Suppressor macrophage treated with lipopolysaccharide for 1 hour (primary cell): ENCODE data around the gene SYCP2.
"Not testable (repeated sequence)": the region's sequence is repeated elsewhere in the genome, so short reads cannot be mapped to it uniquely, and the experiment has no call there.

Experiments used
- DNase-seq, 3 donors: peaks; one replicate each; pipeline ENCODE4 v3.0.0-alpha.2; 2020 to 2022

SYCP2 gene, protein sequence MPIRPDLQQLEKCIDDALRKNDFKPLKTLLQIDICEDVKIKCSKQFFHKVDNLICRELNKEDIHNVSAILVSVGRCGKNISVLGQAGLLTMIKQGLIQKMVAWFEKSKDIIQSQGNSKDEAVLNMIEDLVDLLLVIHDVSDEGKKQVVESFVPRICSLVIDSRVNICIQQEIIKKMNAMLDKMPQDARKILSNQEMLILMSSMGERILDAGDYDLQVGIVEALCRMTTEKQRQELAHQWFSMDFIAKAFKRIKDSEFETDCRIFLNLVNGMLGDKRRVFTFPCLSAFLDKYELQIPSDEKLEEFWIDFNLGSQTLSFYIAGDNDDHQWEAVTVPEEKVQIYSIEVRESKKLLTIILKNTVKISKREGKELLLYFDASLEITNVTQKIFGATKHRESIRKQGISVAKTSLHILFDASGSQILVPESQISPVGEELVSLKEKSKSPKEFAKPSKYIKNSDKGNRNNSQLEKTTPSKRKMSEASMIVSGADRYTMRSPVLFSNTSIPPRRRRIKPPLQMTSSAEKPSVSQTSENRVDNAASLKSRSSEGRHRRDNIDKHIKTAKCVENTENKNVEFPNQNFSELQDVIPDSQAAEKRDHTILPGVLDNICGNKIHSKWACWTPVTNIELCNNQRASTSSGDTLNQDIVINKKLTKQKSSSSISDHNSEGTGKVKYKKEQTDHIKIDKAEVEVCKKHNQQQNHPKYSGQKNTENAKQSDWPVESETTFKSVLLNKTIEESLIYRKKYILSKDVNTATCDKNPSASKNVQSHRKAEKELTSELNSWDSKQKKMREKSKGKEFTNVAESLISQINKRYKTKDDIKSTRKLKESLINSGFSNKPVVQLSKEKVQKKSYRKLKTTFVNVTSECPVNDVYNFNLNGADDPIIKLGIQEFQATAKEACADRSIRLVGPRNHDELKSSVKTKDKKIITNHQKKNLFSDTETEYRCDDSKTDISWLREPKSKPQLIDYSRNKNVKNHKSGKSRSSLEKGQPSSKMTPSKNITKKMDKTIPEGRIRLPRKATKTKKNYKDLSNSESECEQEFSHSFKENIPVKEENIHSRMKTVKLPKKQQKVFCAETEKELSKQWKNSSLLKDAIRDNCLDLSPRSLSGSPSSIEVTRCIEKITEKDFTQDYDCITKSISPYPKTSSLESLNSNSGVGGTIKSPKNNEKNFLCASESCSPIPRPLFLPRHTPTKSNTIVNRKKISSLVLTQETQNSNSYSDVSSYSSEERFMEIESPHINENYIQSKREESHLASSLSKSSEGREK (N-terminal part only)

DNA sequence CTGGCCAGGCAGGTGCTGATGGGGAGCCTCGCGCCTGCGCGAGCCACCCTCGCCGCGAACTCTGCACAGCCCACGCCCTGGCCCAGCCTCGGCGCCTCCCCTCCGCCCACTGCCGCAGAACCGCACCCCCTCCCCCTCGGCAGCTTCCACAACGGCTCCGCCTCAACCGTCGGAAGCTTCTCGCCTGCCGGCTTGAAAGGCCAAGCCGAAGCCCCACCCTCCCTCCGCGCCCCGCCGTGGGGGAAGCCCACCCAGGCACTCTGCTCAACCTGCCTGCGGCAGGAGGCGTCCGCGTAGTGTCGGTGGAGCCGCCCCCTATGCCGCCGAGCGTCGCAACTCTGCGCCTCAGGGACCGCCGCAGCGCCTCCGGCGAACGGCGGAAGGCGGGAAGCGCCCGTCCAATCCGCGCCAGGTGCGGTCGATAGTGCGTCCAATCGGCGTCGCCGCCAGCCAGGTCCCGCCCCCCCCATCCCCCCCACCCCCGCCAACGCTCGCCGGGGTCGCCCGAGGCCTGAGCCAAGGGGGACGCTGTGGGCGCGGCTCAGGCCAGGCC, at the start of gene SYCP2:
SYCP2 (minus strand) TSS at position 342 of the 553 bp plus-strand sequence. CDS start 11,224 bp downstream, outside the sequence.
- DNase-seq = peak; percentile 32 to 43 (median 41)

DNA sequence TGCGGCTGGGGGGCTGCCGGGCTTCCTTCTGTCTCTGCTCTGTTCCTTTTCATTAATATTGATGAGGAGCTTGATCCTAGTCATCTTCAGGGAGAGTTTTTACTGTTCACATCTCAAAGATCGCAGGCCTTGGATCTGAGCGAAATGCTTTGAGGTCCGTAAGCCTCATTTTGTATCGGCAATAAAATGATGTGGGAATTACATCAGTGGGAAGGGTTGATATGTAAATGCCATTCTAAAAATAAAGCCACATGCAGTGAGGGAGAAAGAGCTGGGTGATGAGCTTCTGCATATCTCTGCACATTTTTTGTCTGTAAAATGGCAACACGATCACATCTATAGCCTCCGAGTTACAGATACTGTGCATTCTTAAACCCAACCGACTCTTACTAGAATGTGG, 49.6 kb upstream of the SYCP2 start:
- no peak for DNase-seq

DNA sequence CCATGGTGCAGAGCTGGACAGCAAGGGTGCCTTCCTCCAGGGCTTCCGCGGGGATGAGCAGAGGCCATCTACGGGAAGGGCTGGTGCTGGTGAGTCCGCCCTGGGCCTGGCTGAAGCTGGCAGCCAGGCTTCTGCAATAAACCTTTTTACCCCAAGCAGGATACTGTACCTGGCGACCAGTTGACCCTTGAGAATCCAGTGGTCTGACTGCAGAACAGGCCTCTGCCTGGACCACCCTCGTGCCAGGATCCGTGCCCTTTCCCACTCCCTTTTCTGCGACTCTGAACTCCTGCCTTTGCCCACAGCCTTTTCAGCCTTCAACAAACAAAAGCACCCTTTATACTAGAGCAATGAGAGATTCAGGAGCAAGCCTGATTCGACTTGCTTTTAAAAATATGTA, 43.6 kb upstream of the SYCP2 start:
- DNase-seq = no peak

DNA sequence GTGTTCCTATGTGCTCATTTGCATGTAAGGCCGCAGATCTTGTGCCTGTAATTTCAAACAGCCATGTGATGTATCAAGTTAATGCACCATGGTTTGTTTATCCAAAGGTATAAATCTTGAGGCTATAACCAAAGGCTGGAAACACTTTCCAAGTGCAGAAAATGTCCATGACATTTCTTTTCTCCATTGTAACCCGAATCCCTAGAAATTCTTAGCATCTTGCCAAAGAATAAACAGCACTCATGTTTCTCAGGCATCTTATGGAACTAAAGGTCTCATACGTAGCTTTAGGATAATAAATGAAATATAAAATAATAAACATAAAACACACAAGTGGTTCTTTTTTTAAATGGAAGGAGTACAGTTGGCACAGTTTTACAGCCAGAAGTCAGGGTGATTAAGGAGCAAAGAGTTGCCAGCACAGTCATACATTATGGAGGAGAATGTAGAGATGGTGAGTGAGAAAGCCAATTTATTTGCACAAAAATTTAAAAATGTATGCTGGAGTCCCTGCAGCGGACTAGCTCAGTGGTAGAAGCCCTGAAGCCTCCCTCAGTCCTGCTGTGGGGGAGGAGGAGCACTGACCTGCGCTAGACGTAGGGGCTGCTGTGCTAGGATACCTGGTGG, 42.8 kb upstream of the SYCP2 start:
- no peak for DNase-seq

DNA sequence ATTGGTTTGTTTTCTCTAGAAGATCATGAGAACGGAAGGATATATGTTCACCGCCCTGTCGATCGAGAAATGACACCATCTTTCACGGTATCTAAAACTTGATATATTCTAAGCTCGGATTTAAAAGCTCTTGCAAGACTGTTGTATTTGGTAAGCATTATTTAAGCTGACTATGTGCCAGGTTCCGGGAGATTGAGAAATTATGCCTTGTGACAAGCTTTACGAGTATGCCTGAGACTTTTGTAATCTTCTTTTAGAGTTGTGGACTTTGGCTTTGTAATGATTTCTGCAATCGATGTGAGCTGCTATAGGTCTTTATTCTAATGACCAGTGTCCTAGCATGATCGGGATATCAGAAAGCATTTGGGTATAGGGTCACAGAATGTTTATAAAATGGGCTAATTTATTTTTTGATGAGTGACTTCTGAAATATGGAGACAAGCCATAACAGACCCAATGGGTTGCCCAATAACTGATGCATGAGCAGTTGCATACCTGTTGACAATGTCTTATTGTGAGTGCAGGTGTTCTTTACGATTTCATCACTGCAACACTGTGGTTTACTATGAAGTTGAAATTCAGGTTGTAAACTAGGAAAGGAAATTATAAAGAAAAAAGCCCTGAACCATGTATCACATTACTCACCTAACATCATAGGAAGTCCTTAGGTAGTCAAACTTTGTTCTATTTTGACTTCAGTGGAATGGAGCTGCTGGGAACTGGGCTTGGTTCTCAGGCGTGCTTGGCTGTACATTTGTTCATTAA, 38.8 kb upstream of the SYCP2 start:
- no peak for DNase-seq

DNA sequence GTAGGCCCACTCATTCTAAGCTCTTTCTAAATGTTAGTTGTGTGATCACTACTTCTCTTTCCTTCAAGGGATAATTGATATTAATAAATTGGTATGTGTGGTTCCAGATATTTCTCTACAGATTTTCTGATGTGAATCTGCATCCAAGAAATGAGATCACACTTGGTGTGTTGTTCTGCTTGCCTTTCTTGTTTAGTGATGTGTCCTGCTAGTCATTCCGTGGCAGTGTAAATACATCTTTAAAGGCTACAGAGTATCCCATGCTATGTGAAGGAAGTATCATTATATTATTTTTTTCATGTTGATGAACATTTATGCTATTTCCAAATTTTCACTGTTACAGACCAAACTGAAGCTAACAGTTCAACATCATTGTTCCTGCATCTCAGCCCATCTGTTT, 38.0 kb upstream of the SYCP2 start:
- DNase-seq = no peak

DNA sequence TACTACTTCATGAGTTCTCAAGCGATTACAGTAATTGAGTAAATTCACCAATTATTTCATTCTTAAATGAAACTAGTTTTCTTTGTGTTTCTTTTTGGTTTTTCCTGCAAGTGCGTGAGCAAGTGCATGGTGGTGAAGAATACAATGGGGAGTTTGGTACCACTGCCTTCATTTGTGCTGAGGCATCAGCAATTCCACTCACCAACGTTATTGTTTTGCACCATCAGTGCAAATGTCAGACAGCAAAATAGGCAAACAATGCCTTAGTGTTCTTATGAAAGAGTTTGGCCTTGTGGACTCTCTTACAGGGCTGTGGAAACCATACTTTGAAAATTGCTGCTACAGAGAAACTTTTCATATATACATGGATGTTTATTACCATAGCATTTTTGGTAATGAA, 33.0 kb upstream of the SYCP2 start:
- no peak for DNase-seq

DNA sequence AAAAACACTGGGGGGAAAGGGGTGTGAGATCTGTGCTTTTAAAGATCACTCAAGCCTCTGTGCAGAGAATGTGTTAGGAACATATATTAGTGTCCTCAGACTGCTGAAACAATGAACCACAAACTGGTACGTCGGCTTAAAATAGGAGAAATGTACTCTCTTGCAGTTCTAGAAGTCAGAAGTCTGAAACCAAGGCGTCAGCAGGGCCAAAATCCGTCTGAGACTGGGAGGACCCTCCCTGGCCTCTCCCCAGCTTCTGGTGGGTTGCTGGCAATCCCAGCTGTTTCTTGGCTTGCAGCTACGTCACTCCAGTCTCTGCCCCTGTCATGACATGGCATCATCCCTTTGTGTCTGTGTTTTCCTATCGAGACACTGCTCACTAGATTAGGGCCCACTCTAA, 28.7 kb upstream of the SYCP2 start:
- no peak for DNase-seq

DNA sequence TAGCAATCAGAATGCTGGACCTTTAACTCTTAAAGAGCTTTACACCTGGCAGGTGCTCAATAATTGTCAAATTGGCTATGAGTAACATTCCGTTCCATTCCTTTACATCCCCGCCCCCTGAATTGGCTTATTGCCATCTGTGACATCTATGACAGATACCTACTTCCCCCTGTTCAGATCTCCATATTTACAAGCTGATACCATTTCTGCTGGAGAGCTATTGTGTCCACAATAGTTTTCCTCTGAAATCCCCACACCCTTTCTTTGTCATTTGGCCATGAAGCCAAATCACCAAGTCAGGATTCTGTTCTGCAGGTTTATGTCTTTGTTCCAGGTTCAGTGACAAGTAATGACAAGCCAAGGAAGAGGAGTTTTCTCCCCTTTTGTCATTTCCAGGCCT, 28.0 kb upstream of the SYCP2 start:
- no peak for DNase-seq

DNA sequence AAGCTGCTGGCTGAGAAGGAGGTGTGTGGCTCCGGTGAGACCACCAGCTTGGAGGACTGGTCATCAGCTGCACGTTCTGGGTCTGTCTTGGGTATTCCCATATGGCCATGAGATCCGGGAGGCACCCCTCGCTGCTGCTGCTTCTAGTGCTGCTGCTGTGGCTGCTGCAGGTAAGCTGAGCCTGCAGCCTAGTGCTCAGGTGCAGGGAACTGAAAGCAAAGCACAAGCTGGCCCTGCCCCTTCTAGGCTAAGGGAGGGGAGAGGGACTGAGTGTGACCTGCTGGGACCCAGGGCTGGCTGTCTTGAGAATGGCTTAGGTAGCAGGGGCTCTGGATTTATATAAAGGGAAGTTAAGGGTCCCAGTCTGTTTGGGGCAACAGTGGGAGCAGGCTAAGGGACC, 25.2 kb upstream of the SYCP2 start:
- no peak for DNase-seq

DNA sequence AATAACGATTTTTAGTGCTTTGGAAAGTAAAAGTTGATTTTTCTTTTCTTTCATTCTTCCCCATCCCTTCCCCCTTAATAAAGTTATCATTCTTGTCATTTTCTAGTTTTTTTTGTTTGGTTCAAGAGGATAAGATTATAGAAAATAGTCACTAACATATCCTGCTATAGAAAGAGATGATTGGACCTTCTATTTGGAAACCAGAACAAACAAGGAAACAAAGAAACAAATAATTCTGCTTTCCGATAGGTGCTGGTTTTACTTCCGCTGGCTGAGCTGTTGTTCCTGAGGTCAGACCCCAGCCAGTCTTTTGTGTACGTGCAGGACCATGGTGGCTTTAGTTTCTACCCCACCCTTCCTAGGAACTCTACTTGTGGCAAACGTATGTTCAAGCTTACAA, 24.7 kb upstream of the SYCP2 start, which contains the start of gene CDH26:
CDH26 (plus strand) TSS at position 301 of the 400 bp plus-strand sequence. CDS start 304 bp downstream, outside the sequence.
- no peak for DNase-seq

DNA sequence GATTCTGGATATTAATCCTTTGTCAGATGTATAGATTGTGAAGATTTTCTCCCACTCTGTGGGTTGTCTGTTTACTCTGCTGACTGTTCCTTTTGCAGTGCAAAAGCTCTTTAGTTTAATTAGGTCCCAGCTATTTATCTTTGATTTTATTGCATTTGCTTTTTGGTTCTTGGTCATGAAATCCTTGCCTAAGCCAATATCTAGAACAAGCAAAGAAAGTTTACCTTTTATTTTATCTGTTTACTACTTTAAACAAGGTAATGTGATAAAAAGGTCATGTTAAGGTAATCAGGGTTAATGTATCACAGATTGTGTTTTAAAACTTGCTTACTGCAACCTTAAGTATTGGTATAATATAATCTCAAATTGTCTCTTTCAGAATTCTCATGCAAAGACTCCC, 24.1 kb upstream of the SYCP2 start:
- not testable (repeated sequence) for DNase-seq

DNA sequence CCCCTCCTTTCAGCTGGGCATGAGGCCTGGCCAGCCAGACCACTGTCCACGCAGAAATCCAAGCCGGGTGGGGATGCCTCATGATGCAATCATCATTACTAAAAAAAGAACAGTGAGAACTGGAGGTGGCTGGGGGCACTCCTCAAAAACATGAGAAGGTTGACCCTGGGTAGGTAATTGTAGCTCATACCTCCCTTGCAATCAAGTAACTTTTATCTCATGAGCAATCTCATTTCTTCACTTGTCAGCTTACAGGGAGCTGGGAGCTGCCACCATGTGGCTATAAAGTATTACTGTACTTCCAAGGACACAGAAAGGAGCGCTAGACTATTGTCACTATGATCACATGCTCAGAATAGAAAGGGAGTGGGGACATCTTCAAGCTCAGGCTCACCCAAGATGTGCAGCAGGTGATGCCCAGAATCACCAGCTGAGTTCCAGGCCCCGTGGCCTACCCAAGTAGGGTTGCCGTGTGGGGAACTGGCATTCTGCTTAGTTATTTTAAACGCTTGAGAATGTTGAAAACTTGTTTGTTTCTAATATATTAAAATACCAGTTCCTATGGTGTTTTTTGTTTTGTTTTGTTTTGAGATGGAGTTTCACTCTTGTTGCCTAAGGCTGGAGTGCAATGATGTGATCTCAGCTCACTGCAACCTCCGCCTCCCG, 21.8 kb upstream of the SYCP2 start:
- peak; percentile 37 to 46 (median 43) for DNase-seq

DNA sequence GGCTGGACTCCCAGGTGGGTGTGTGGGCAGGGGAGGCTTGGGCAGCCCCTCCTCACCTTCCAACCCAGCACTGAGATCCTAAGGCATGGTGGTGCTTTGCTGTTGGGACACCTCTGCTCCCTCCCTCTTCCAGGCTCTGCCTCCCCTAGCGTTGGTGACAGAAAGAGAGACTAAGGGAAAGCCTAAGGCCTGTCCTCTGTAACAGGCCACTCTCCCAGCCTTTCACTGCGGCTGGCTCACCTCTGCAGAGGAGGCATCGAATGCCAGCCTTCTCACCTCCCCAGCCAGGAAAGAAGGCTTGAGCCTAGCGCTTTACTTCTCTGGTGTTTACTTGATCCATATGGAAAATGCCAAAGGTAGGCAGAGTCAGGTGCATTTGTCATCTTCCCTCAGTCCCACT, 21.3 kb upstream of the SYCP2 start:
- DNase-seq = peak in 1 of 3 donors; percentile 10

DNA sequence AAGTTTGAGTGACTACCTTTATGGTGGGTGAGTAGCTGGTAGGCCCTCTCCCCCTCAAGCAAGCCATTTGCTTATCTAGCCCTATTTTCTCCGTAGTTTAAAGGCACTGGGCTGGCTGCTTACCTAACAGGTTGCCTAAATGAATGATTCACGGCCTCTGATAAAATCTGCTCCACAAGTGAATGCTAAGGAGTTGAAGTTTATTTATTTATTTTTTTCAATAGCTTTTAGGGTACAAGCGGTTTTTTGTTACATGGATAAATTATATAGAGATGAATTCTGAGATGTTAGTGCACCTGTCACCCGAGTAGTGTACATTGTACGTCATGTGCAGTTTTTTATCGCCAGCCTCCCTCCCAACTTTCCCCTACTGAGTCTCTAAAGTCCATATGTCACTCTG, 16.5 kb upstream of the SYCP2 start:
- DNase-seq = no peak

DNA sequence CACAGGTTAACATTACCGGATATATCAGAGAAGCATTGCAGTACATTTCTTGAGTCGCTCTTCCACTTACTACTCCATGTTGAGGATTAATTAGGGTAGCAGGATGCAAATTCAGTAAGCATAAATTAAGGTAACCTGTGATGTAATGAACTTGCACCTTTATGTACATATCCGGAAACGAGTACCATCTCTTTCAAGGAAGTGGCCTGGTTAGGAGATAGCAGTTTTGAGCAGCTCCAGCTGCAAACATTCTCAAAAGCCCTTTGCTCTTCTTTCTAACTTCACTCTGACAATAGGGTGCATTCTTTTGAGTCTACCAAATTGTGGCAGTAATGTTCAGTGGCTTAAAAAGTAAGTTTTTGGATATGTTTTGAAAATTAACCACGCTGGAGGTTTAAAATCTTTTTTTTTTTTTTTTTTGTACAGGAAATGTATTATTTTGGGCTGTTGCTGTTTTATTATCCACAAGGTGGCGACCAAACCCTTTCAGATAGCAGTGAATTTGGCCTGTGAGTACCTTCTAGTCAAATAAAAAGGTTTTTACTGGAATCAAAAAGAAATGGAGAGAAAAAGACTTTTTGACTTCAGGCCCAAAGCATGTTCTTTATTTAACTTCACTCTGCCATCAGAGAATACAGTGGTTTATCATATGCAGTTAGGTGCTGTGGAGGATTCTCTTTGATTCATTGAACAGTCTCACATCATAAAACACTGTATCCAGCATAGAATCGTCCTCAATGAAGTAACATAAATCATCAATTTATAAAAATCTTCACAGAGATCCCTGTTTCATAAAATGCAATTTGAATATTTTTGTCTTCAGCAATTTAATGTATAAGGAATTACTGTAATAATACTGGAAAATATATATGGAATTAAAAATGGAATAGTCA, 15.6 kb upstream of the SYCP2 start:
- DNase-seq = peak; percentile 56 to 74 (median 73)

DNA sequence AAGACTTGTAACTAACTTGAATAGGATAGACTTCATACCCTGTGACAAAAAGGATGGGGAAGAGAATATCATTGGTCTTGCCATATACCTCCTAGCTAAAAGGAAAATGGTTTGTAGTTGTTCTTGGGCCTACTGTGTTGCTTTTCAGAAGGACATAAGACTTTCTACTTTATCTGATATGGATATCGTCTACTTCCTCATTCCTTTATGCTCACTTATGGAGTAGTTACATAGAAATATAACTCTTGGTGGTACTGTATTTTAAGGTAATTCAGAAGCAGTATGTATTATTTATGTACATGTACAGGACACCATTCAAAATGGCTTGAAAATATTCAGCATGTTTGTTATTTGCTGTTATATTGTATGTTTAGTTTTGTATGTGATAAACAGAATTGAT, 14.8 kb upstream of the SYCP2 start:
- peak; percentile 4 to 33 (median 29) for DNase-seq

DNA sequence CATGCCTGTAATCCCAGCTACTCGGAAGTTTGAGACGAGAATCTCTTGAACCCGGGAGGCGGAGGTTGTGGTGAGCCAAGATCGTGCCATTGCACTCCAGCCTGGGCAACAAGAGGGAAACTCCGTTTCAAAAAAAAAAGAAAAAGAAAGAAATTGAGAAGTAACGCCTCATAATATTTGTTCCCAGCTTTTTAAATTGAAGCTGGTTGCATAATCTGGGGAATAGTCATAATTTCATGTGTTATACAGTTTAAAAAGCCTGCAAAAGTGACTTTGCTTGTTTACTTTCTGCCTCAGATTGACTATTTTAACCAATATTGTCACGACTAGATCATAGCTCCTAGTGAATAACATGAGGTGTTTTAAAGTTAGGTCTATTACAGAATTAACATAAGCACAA, 13.9 kb upstream of the SYCP2 start:
- peak; percentile 55 to 86 (median 86) for DNase-seq

DNA sequence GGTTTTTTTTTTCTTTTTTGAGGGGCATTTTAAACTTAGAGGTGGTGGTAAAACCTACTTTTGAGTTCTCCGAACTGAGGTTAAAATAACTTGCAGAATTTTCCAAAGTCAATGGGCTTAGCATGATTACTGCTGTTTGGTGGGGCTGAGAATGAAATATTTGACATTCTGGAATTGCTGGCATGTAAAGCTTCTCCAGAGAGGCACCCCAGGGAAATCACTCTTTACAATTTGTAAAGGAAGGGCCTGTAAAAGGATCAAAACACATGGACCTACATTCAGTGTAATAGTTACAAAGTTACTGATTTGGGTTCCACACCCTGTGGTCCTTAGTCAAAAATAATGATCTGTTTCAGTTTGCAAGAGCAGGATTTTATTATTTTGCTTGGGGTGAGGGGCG, 12.3 kb upstream of the SYCP2 start:
- no peak for DNase-seq

DNA sequence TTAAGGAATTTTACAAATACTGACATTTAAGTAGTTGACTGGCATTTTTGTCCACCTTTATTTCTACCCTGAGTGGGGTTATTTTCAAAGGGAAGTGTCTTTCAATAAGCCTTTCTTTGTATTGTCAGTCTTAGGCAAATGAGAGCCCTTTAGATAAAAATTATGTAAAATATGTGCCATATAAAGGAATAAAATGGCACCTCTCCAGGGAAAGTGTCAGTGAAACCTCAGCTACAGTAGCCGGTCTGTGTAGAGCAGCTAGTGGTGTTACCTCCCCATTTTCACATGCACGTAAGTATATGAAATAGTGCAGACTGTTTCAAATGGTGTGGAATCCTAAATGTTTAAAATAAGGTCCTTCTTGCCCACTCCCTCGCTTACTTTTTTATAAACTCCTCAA, 11.7 kb upstream of the SYCP2 start:
- DNase-seq = no peak
